RCC 7860 (cell line): ENCODE results near the gene DCHS2.

Experiments used
- DNase-seq: peaks from one replicate; pipeline ENCODE4 v3.0.0-alpha.2; 2015; ENCODE audit warnings: low spot score
- FAIRE-seq: peaks from 2 replicates; lab custom pipeline; 2012; peaks lifted over from hg19 to GRCh38; lab: Jason Lieb, UNC

DCHS2 gene

DNA sequence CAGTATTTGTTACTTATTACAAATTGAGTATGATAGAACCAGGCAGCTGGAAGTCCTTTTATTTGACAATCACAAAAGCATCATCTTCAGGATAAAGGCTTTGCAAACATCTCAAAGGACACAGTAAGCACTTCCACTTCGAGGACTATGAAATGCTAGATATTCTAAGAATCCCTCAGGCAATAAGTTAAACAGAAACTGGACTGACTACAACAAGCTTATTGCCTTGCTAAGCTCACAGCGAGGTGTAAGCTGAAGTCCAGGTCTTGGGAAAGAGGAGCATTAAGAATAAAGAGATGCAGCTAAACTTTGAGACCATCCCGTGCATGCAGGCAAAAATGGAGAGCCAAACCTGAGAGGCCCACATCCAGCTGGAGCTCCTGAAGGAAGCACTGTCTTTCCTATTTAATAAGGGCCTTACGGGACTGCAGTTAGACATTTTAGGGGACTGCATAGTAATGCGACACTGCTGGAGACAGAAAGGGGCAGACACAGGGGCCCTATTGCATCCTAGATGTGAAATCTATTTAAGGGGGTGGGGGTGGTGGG is 38.7 kb downstream of the DCHS2 start:
- FAIRE-seq (no peak), DNase-seq (no peak)

DNA sequence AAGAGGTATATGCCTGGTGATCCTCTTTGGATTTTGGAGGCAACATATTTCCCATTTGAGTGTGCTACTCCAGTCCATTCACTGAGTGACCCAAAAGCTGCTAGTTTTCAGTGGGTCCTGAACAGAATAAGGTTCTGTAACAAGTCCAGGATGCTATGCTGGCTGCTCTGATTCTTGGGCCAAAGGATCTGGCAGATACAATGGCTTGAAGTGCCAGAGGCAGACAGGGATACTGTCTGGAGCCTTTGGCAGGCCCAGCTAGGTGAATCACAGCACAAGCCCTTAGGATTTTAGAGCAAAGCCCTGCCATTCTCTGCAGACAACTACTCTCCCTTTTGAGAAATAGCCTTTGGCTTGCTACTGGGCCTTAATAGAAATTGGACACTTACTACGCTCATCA is 40.6 kb downstream of the DCHS2 start:
- DNase-seq = no peak
- no peak for FAIRE-seq

DNA sequence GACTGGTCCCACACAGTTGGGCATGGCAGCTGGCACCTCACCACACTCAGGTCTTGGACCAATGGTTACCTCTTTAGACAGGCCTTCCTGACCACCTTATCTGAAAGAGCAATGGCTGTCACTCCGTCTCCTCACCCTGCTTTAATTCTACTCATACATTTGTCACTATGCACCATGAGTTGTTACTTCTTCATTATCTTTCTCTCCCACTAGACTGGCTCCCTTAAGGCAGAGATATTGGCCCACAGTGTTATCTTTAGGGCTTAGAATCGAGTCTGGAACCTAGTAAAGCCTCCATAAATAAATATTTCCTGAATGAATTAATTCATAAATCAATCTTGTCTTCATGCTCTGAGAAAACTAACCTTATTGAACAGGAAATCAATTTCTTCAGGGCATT is 46.6 kb downstream of the DCHS2 start:
- FAIRE-seq (no peak), DNase-seq (no peak)

DNA sequence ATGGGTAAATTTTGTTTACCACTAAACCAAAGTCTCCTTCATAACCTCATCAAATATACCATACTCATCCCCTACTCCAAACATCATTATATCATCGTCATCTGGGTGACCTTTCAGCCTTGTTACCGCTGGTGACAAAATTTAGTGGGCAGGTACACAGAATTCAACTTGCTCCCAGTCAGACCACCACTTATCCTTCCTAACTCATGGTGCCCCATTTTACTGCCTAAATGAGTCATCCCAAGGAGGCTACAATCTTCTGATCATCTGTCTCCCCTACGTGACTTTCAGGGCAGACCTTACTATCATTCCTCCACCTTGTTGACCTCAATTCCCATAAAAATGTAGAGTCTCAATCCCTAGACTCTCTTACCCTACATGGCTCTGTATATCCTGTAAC is 49.6 kb downstream of the DCHS2 start:
- FAIRE-seq = no peak
- no peak for DNase-seq

DNA sequence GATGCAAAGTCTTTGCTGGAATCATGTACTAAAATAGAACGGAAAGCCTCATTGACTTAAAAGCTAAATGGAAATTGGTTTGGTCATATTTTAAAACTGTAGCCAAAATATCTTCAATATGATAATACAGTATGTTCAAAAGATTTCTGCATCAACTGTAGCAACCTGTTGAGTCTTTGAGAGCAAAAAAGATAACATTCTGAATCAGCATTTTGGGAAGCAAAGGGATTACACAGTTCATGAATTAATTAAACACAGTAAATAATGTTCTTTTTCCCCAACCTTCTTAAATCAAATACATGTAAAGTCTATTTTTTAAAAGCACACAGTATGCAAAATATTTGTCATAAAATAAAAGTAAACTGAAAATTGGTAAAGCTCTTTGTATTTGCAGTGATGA is 50.5 kb downstream of the DCHS2 start:
- no peak for FAIRE-seq
- no peak for DNase-seq

DNA sequence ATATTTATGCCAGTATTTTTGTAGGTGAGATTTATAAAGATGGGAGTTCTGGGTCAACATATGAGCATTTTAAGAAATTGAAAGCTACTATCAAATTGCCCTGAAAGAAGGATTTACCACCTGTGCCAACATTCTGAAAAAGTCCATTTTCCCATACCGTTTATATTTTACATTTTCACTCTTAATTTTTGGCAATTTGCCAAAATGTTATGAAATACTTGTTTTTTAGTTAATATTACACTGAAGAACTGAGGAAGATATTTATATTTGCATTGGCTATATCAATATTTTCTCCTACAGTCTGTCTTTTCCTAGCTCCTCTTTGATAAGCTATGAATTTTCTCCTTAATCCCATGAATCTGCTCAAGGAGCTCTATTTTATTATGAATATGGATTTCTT is 52.4 kb downstream of the DCHS2 start:
- no peak for FAIRE-seq

DNA sequence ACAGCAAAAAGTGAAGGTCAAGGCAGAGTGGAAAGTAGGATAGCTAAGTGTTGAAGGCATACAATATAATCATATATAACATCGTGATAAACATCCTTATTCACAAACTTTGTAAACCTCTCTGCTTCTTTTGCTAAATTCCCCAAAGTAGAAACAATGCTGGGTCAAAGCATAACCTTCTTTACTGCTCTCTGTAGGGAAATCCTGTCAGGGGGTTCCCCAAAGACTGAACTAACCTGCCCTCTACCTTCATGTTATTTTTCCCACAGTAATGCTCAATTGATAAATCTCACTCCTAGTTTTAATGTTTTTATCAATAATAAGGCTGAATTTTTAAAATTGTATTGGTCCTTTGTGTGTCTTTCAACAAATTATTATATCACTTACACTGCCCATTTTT is 55.7 kb downstream of the DCHS2 start:
- no peak for FAIRE-seq
- no peak for DNase-seq

More for the DNA sequence above, 52.4 kb downstream of the DCHS2 start:
- DNase-seq = no peak

DNA sequence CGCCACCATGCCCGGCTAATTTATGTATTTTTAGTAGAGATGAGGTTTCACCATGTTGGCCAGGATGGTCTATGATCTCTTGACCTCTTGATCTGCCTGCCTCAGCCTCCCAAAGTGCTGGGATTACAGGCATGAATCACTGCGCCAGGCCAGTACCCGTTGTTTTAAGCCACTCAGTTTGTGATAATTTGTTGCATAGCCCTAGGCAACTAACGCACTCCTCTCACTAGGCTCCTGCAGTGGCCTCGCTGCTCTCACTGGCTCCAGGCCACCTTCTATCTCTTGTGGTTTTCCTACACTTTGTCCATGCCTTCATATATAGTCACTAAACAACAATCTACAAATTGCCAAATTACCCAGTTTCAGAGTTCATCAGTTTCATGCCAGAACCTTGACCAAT is 58.1 kb downstream of the DCHS2 start:
- DNase-seq = no peak
- no peak for FAIRE-seq

DNA sequence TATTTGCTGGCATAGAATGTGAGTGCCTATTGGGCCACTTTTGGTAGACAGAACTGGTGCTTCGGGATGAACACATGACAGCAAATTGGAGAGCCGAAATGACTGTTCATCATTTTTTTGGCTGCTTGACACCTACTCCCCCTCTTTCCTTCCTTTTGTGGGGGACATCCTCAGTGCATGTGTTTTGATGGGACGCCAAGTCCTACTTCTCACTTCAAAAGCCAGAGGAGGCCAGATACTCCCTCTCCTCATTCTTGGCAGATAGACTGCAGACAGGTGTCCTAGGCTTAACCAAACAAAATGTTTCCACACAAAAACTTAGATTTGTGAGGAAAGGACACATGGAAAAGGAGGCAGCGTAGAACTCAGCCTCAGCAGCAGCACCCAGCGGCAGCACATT is 62.4 kb downstream of the DCHS2 start:
- no peak for DNase-seq
- FAIRE-seq = no peak

DNA sequence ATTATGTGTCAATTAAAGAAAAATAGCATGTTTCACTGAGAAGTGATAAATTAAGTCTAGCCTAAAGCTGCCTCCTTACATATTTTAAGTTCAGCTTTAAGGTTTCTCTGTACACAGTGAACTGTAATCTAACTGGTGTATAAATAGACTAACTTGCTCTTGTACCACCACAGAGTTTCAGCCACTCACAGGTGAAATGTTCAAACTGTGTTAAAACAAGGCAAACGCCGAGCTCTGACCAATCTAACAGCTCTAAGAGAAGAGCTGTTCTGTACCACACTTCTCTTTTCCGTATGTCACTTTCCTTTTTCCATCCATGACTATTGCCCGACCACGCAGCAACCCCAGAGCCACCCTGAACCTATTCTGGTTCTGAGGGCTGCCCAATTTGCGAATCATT is 64.5 kb downstream of the DCHS2 start:
- DNase-seq (no peak), FAIRE-seq (no peak)

DNA sequence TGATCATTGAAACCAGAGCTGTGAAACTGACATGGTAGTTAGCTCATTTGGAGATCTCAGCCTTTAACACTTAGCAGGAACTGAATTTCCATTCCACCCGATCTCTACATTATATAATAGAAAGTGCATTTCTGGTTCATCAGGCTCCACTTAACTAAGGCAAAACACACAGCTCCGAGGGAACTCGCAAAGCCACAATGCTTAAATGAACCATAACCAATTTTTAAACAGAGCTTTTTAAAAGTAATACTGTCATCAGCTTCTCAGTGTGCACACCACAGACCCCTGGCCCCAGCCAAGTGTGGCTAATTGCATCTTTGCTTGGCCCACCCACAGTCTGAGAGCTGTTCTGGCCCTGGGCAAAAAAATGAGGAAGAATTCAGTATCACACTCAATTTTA is 66.1 kb downstream of the DCHS2 start:
- FAIRE-seq (no peak), DNase-seq (no peak)

DNA sequence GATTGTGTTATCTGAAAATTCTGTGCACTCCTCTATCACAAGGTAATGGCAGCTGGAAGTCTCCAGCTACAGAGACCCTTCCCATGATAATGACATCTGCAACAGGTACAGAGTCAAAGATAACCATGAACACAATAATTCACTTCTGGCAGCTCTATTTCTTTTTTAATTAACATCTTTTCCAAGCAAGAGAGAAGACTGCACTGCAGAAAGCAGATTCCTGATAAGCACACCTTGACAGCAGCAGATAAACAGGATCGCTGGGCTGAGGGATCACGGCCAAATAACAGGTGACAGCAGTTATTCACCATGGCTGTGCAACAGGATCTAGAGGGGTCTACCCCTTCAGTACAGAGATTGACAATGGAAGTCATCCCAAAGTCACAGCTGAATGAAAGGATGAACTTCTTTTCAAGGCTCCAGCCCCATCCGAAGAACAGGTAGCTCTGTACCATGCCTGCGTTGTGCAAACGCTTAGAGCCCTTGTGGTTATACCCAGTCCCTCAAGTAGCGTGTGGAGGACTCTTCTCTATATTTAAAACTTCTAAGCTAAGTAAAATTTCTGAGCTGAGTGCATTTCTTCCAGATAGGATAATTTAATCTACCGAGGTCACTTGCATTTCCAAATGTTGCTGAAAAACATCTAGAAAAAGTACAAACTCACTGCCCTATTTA is 66.7 kb downstream of the DCHS2 start:
- DNase-seq = no peak
- FAIRE-seq = no peak

DNA sequence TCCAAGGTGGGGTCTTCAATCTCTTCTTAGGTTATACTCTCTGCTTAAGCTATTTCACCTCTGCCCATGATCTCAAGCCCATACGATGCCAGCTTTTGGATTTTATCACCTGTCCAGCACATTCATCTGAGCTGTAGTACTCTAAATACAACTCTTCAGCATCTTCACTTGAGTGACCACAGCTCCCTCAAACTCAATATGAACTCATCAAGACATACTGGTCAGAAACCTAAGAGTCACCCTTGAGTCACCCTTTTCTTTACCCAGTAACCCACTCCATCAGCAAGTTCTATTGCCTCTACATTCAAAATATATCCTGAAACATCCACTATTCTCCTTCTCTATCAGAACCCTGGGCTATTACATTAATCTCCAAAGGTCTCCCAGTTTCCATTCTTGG is 69.4 kb downstream of the DCHS2 start:
- FAIRE-seq = no peak
- no peak for DNase-seq

DNA sequence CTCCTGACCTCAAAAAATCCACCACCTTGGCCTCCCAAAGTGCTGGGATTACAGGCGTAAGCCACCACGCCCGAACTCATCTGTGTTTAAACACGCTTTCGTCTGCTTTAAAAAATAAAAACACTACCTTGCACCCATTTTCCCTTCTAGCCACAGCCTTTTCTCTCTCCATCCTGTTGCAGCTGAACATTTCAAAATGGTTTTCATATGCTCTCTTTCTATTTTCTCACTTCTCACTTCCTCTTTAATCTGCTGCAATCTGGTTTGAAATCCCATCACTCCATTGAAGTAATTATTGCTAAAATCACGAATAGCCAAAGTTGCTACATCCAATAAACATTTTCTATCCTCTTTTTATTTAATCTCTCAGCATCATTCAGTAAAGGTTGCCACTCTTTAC is 70.0 kb downstream of the DCHS2 start:
- FAIRE-seq (no peak), DNase-seq (no peak)

DNA sequence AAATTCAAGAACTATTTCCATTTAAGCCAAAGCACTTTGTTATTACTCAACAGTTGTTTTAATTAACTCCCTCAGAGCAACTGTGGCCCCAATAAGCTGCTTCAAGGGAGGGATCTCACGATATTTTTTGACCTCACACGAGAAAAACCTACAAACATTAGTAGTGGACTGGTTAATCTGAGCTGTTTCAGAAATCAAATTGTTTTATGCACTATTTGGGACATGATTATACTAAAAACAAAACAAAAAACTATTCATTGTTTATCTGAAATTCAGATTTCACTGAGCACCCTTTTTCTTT is 74.3 kb downstream of the DCHS2 start:
- FAIRE-seq (no peak), DNase-seq (no peak)

DNA sequence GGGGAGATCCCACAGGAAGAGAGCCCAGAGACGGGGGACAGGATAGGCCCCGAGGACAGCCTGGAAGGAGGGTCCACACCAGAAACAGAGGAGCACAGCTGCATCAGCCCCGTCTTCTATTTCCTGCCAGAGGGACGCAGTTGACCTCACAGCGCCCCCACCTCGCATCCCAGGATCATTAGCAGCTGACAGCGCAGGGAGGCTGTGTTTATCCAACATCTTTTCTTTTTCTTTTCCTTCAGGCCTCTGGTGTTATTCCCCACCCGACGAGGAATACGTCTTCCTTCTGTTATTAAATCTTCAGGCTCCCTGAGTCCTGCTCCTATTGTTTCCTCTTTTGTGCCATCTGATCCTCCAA is 75.4 kb downstream of the DCHS2 start:
- DNase-seq = no peak
- no peak for FAIRE-seq

DNA sequence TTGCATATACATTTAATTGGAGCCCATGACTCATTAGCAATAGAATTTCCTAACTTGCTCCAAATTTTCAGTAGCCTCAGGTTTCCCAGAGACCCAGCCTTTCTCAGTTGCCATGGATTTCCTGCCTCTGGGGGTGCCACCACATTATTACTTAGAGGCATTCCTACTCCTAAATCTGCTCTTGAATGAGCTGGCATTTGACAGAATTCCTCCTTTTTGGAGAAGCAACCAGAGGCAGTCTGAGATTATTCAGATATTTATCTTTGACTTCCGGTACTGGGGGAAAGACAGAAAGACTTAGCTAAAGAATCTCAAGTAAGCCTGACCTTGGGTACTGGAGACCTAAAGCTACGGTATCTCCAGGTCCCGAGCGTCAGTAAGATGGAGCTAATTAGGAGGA is 76.3 kb downstream of the DCHS2 start:
- FAIRE-seq = no peak
- no peak for DNase-seq

DNA sequence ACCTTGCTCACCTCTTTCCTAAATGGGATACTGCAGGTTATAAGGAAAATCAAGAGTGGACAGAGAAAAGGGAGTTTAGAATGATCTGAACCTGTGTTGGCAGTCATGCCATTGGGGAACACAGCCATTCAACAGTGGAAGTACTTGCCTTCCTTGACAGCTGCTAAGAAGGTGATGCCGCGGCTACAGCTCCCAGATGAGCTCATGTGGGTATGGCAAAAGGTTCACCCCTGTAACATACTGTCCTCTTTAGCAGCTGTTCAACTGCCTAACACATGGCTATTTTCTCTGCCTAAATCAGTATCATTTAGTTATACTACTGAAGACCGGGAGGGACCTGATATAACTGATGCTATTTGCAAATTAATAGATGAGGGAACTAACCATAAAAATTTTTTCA is 76.8 kb downstream of the DCHS2 start:
- no peak for FAIRE-seq
- DNase-seq = no peak

DNA sequence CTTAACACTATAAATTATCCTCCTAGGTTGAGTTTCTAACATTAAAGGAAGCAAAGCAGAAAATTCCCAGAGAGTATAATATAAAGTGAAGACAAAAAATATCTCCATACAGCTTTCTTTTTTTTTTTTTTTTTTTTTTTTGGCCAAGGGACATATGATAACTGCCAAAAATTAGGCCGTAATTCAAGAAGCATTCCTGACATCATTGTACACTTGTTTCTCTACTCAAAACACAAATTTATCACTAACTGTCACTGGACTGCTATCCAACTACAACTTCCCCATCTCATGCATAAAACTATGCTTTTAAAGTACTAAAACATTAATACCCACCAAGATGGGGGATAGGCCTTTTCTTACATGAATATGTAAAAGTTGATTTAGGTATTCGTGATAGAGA is 77.2 kb downstream of the DCHS2 start:
- DNase-seq (no peak), FAIRE-seq (no peak)

DNA sequence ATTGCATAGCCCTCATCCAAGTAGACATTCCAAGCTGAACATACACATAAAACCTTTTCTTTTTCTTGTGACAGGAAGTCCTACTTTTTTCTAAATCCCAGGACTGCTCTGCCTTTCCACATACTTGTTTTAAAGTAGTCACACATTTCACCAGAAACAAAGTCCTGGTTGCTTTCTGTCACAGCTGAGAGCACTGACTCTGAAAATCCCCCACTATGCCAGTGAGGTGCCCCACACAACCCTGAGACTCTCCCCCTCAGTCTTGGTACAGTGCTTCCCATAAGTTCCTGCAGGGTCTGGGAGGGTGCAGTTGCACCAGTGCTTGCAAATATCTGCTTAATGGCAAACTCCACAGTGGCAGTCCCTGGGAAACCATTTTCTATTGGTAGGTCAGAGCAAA is 84.2 kb downstream of the DCHS2 start:
- FAIRE-seq = no peak

DNA sequence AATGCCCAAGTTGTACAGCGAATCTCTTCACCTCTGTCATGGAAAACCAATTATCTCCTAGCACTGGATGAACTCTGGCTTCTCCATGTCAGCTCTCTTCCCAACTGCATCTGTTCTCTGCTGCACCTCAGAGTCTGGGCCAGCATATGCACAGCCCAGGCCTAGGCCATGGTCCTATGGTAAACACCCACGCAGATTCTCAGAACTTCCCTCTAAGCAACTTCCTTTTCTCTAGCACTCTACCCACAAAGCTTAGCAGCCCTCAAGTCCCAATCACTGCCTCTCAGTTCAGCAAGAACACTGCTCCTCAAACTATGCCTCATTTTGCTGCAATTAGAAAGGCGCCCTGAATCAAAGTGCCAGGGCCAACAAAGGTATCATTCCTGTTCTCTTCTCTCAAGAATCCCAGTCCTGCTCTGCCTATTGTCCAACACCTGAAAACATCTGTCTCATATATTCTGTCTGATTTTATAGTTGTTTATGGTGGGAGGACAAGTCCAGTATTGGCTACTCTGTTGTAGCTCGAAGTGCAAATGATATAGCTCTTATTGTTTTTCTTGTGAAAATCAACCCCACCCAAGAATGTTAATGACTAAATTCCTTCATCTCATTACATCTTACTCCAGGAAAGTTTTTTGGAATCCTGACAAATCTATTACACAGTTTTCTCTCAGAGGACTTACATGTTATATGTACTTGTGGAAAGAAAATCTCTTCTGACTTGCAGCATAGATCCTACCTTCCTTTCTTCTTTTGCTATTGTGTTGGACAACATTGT is 85.4 kb downstream of the DCHS2 start:
- DNase-seq (no peak), FAIRE-seq (no peak)

More for the DNA sequence above, 84.2 kb downstream of the DCHS2 start:
- no peak for DNase-seq

DNA sequence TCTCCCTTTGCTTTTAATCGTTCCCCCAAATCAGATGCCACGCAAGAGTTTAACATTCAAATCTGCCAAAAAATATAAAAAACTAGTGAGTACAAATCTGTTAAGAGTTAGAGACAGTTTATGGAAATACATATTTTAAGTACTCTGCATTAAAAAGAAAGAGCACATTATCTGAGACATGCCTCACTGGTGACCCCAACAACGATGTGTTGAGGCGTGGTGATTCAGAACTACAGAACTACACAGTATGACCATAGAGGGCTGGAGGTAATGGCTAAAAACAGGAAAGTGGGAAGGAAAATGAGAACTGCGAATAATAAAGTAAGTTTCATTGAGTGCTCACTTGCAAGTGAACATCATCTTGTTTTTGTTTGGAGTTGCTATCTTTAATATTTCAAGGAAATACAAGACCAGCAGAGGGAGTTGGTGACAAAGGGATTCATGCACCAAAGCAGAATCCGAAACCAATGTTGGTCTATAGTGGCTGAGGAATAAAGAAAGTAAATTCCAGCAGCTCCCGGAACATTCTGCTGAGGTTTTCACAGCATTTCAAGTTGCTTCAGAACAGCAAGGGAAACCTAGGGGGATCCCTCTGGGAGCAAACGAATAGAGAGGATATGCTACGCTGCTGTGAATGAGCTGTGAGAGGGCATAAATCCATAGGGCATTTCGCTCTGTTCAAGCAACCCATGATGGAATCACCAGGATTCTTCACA is 92.2 kb downstream of the DCHS2 start:
- DNase-seq (no peak), FAIRE-seq (no peak)
